ENCODE data around the gene FGF12. TPM values are rescaled to one million over a fixed set of nuclear protein-coding genes. Genes with fewer than 3 reads are reported as not detected.

Gene FGF12
- total RNA-seq, 1 donor from 2014 or later = 9.8 TPM

DNA sequence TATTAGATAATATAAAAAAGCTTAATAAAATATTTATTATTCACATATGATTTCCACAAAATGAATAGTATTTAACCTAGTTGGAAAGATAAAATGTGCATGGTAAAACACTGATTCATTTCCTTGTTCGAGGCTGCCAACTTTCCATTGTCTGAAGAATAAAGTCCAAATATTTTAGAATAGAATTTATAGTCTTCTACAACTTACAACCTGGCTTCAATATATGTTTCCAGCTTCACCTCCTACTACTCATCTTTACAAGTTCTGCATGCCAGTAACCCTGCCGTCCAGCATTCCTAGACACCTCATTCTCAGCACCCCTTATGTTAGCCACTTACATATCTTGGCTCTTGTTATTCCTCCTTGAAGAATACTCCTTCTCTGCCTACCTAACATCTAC is 244.5 kb downstream of the FGF12 start:
- DNase-seq (ENCODE audit: extremely low spot score, unreplicated experiment) = no peak
- TF ChIP-seq, protein P1, sequence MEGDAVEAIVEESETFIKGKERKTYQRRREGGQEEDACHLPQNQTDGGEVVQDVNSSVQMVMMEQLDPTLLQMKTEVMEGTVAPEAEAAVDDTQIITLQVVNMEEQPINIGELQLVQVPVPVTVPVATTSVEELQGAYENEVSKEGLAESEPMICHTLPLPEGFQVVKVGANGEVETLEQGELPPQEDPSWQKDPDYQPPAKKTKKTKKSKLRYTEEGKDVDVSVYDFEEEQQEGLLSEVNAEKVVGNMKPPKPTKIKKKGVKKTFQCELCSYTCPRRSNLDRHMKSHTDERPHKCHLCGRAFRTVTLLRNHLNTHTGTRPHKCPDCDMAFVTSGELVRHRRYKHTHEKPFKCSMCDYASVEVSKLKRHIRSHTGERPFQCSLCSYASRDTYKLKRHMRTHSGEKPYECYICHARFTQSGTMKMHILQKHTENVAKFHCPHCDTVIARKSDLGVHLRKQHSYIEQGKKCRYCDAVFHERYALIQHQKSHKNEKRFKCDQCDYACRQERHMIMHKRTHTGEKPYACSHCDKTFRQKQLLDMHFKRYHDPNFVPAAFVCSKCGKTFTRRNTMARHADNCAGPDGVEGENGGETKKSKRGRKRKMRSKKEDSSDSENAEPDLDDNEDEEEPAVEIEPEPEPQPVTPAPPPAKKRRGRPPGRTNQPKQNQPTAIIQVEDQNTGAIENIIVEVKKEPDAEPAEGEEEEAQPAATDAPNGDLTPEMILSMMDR (conservative IDR thresholded peaks at IDR 0.05) = no peak
- Mint-ChIP-seq H3K27ac (no peak overlapping the region), H3K27me3 (peaks cover 2% of the 10 kb centered on the region), H3K9me3 (no peaks in the 10 kb centered on the region), H3K4me1 (ENCODE audit: unreplicated experiment) (no peaks in the 10 kb centered on the region), H3K36me3 (no peaks in the 10 kb centered on the region), H3K4me3 (no peak overlapping the region)

DNA sequence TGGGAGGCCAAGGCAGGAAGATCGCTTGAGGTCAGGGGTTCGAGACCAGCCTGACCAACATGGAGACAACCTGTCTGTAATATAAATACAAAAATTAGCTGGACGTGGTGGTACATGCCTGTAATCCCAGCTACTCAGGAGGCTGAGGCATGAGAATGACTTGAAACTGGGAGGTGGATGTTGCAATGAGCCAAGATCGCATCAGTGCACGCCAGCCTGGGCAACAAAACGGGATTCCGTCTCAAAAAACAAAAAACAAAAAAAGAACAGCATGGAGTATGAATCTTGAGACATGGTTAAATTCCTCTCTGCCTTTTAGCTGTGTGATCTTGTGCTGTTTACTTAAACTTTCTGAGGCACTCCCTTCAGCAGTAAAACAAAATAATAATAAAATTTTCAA is 244.9 kb downstream of the FGF12 start:
- DNase-seq (ENCODE audit: extremely low spot score, unreplicated experiment) = no peak
- TF ChIP-seq, protein P1 (conservative IDR thresholded peaks at IDR 0.05) = no peak
- no peaks in the 10 kb centered on the region for H3K4me1 Mint-ChIP-seq (ENCODE audit: unreplicated experiment)
- no peaks in the 10 kb centered on the region for H3K36me3 Mint-ChIP-seq
- peaks cover 2% of the 10 kb centered on the region for H3K27me3 Mint-ChIP-seq
- H3K27ac Mint-ChIP-seq = no peak overlapping the region
- no peak overlapping the region for H3K4me3 Mint-ChIP-seq
- H3K9me3 Mint-ChIP-seq = no peaks in the 10 kb centered on the region

DNA sequence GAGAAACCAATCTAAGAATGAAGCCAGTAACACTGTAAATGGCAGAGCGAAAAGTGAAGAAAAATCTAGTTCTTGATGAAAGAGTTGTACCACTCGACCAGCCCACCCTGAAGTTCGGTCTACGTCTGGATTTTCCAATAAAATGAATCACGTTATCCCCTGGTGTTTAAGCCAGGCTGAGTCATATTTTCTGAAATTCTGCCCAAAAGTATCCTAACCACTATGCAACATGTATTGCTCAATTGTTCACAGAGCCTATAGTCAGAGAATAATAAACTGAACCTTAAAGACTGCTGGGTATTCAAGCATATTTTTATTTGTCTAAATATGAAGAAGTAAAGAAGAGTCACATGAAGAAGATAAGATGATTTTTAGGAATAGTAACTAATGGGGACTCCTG is 245.7 kb downstream of the FGF12 start:
- Mint-ChIP-seq H3K9me3 (no peaks in the 10 kb centered on the region), H3K4me1 (ENCODE audit: unreplicated experiment) (no peaks in the 10 kb centered on the region), H3K27ac (no peak overlapping the region), H3K4me3 (no peak overlapping the region), H3K36me3 (no peaks in the 10 kb centered on the region), H3K27me3 (peaks cover 2% of the 10 kb centered on the region)
- no peak for DNase-seq (ENCODE audit: extremely low spot score, unreplicated experiment)
- TF ChIP-seq, protein P1 (conservative IDR thresholded peaks at IDR 0.05) = no peak

DNA sequence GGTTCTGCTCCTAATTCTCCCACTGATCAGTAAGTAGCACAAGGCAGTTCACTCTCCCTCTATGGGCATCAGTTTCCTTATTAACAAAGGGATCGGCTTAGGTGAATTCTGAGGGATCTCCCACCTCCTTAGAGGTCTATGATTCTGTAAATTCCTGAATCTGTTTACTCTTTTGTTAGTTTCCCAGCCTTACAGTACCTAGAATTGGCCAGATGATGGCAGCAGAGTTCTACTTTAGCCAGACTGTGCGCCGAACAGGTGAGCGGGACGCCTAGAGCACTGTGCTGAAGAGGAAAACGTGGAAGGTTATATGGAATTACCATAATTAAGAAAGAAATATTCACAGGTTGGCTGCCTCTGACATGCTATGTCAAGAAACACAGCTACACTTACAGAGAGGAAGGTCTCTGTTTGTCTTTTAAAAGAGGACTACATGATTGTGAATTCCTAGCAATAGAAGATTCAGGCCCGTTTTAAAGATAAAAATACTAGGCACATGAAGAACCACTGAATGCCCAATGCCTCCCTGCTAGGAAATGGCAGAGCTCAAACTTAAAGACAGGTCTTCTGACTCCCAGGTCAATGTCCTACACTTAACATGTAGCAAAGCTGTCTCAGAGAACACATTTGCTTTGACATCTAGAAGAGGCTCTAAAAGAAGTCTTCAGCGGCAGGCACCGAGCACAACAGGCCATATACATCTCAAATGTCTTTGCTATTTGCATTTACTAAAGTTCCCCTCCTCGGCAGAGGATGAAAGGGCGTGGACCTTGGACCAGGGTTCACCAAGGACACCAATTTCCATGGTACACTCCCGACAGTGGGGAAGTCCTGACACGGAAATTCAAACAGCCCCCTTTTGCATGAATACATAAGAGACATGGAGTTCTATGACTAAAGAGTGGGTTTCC is 259.9 kb downstream of the FGF12 start:
- H3K27me3 Mint-ChIP-seq = peaks cover 39% of the 10 kb centered on the region
- no peak overlapping the region for H3K4me3 Mint-ChIP-seq
- no peaks in the 10 kb centered on the region for H3K36me3 Mint-ChIP-seq
- no peaks in the 10 kb centered on the region for H3K9me3 Mint-ChIP-seq
- no peak overlapping the region for H3K27ac Mint-ChIP-seq
- TF ChIP-seq, protein P1 (conservative IDR thresholded peaks at IDR 0.05) = peak; percentile 95
- no peaks in the 10 kb centered on the region for H3K4me1 Mint-ChIP-seq (ENCODE audit: unreplicated experiment)
- DNase-seq (ENCODE audit: extremely low spot score, unreplicated experiment) = no peak

DNA sequence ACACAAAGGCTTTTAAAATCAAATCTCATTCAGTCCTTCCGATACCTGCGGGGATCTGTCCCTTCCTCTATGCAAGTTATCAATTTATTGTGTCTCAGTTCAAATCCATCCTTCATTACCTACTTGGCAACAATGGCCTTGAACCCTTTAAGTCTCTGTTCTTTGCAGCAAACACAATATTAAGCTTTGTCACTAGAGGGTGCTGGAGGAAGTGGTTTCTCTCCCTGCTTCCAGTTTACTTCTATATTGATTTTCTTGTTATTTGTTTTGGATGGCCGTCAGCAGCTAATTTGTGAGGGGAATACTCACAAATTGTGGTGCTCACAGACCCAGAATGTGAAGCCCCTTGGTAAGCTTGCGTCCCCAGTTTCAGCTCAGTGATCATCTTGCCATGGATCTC is 278.3 kb downstream of the FGF12 start:
- no peaks in the 10 kb centered on the region for H3K36me3 Mint-ChIP-seq
- peaks cover 13% of the 10 kb centered on the region for H3K4me1 Mint-ChIP-seq (ENCODE audit: unreplicated experiment)
- H3K27me3 Mint-ChIP-seq = peaks cover 76% of the 10 kb centered on the region
- no peaks in the 10 kb centered on the region for H3K9me3 Mint-ChIP-seq
- DNase-seq (ENCODE audit: extremely low spot score, unreplicated experiment) = no peak
- TF ChIP-seq, protein P1 (conservative IDR thresholded peaks at IDR 0.05) = peak; percentile 41
- H3K27ac Mint-ChIP-seq = no peak overlapping the region
- H3K4me3 Mint-ChIP-seq = no peak overlapping the region

Data from type B pancreatic cell (in vitro differentiated cells).